ENCODE results near the gene LEF1. TPM values are rescaled to one million over a fixed set of nuclear protein-coding genes. Genes with fewer than 3 reads are reported as not detected.

Gene LEF1
- total RNA-seq, 1 experiment from 2014 or later, result 0.79 TPM

DNA sequence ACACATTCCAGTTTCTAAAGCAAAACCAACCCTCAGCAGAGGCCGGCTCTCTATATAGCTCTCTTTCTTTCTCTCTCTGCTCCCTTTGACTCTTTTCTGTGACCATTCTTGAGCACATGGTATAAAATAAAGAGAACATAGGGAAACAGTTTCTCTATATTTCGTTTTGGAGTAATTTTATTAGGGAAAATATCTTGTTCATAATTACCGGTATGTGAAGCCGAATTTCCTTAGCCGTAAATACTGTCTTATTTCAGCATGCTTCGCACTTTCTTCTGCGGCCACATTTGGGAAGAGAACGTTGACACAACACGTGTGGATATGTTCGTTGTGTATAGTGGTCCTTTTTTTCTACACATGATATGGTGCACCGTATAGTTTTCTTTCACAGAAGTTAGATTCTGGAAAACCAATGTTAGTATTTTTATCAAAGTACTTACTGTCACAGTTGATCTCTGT lies 4.9 kb upstream of the LEF1 start:
- CTCF ChIA-PET, result no interaction called here
- no peaks in the 10 kb centered on the region for H3K9me2 ChIP-seq (ENCODE audit: insufficient read depth)
- no peaks in the 10 kb centered on the region for H3K79me2 ChIP-seq (ENCODE audit: insufficient read depth, low read length)
- H3K27me3 ChIP-seq (ENCODE audit: insufficient read depth, low read length), result peaks cover 15% of the 10 kb centered on the region
- no peaks in the 10 kb centered on the region for H3K36me3 ChIP-seq (ENCODE audit: control insufficient read depth in 1 of 2, insufficient read depth in 2 of 2, low read length in 2 of 2)
- H3K9ac ChIP-seq (ENCODE audit: low read length), result no peak overlapping the region
- intact Hi-C loops (cut with micrococcal nuclease), result no loop called here
- H4K20me1 ChIP-seq (ENCODE audit: insufficient read depth), result no peaks in the 10 kb centered on the region
- no peak overlapping the region for H2AFZ ChIP-seq (ENCODE audit: low read depth, low read length, poor library complexity, severe bottlenecking)
- POLR2A ChIA-PET, result no interaction called here
- no peak for TF ChIP-seq EGR1 (IDR thresholded peaks at IDR 0.05; ENCODE audit: low read depth)
- no peak for TF ChIP-seq POLR2AphosphoS5 (IDR thresholded peaks at IDR 0.05; ENCODE audit: low read depth, low read length)
- no peak for TF ChIP-seq POLR2A (IDR thresholded peaks at IDR 0.05; ENCODE audit: borderline replicate concordance, extremely low read depth, insufficient read depth, insufficient read length)
- TF ChIP-seq ZFX (IDR thresholded peaks at IDR 0.05), result no peak
- ATAC-seq (no peak), DNase-seq (ENCODE audit: low read depth, low spot score) (no peak)
- H3K4me2 ChIP-seq (ENCODE audit: low read length), result no peak overlapping the region
- no peak overlapping the region for H3K27ac ChIP-seq (ENCODE audit: low read depth, low read length)
- no peaks in the 10 kb centered on the region for H3K4me1 ChIP-seq (ENCODE audit: control insufficient read depth in 1 of 2, insufficient read depth in 2 of 2, low read length in 2 of 2)
- BruUV-seq (replicated peaks), result no TSS peak
- RAD21 ChIA-PET (ENCODE audit: low non-redundant PET in 1 of 2, low total read pairs in 2 of 2, uncharacterized antibody in 2 of 2, unreplicated experiment in 2 of 2), result no interaction called here
- no peaks in the 10 kb centered on the region for H3K9me3 ChIP-seq (ENCODE audit: control insufficient read depth in 1 of 2, insufficient read depth in 1 of 2, low read depth in 1 of 2, low read length in 2 of 2)
- H3K4me3 ChIP-seq (replicated peaks in 1 of 2; ENCODE audit: low read depth in 1 of 2, low read length in 2 of 2), result no peak overlapping the region

DNA sequence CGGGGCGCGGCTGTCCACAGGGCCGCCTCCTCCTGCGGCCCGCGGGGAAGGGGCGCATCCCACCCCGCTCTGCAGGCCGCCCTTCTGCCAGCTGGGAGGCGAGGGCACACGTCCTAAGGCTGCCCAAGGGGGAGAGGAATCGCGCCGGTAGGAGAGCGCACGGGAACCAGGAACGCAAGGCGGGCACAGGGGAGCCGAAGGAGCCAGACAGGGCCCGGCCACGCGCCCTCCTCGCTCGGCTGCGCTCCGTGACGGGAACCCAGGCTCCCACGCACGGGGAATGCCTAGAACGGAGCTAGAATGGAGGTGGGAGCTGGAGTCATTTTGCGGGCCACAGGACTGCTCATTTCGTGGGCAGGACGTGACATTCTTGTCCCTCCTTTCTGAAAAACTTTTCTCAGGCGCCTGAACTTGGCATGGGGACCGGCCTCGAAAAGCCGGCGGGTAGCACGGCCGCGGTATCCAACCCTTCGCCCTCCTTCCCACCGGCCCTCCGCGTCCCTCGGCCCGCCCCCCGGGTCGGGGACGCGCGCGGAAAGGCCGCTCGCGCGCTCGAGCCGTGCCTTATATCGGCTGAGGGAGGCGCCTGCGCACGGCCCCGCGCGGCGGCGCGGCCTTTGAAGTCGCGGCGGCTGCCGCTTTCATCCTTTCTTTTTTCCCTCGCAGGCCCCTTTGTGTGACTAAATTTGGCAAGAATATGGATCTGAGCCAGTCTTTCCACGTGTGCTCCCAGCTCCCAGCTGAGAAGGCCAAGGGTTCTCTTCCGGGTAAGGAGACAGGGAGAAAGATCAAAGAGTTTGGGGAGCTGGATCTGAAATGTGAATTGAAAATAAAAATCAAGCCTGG lies 4.2 kb upstream of the LEF1 start:
- H4K20me1 ChIP-seq (ENCODE audit: insufficient read depth), result no peaks in the 10 kb centered on the region
- H2AFZ ChIP-seq (ENCODE audit: low read depth, low read length, poor library complexity, severe bottlenecking), result no peak overlapping the region
- H3K27me3 ChIP-seq (ENCODE audit: insufficient read depth, low read length), result peaks cover 15% of the 10 kb centered on the region
- BruUV-seq (replicated peaks), result no TSS peak
- no peak overlapping the region for H3K9ac ChIP-seq (ENCODE audit: low read length)
- H3K4me3 ChIP-seq (replicated peaks in 1 of 2; ENCODE audit: low read depth in 1 of 2, low read length in 2 of 2), result no peak overlapping the region
- intact Hi-C loops (cut with micrococcal nuclease), result no loop called here
- H3K9me3 ChIP-seq (ENCODE audit: control insufficient read depth in 1 of 2, insufficient read depth in 1 of 2, low read depth in 1 of 2, low read length in 2 of 2), result no peaks in the 10 kb centered on the region
- H3K9me2 ChIP-seq (ENCODE audit: insufficient read depth), result no peaks in the 10 kb centered on the region
- ChIA-PET POLR2A (no interaction called here), RAD21 (ENCODE audit: low non-redundant PET in 1 of 2, low total read pairs in 2 of 2, uncharacterized antibody in 2 of 2, unreplicated experiment in 2 of 2) (no interaction called here), CTCF (no interaction called here)
- ATAC-seq (no peak), DNase-seq (ENCODE audit: low read depth, low spot score) (no peak)
- no peaks in the 10 kb centered on the region for H3K36me3 ChIP-seq (ENCODE audit: control insufficient read depth in 1 of 2, insufficient read depth in 2 of 2, low read length in 2 of 2)
- H3K4me2 ChIP-seq (ENCODE audit: low read length), result no peak overlapping the region
- no peaks in the 10 kb centered on the region for H3K79me2 ChIP-seq (ENCODE audit: insufficient read depth, low read length)
- no peak overlapping the region for H3K27ac ChIP-seq (ENCODE audit: low read depth, low read length)
- no peaks in the 10 kb centered on the region for H3K4me1 ChIP-seq (ENCODE audit: control insufficient read depth in 1 of 2, insufficient read depth in 2 of 2, low read length in 2 of 2)
- TF ChIP-seq TCF7L2 (IDR thresholded peaks at IDR 0.05; ENCODE audit: borderline replicate concordance, extremely low read depth, insufficient read depth, insufficient read length), result peak; percentile 46
- TF ChIP-seq FOSL1 (IDR thresholded peaks at IDR 0.05; ENCODE audit: low read depth), result no peak
- no peak for TF ChIP-seq EZH2phosphoT487 (IDR thresholded peaks at IDR 0.05; ENCODE audit: borderline replicate concordance)
